RPMI8226 (cell line): Measurements from ENCODE around the gene TRABD.
A peak's percentile ranks its signal among the peaks of the same experiment; 100 is the strongest.
"Not testable (repeated sequence)": the region's sequence is repeated elsewhere in the genome, so short reads cannot be mapped to it uniquely, and the experiment has no call there.

ENCODE experiments used
- DNase-seq: peaks from one replicate; pipeline ENCODE4 v3.0.0-alpha.2; 2015

The TRABD gene

DNA sequence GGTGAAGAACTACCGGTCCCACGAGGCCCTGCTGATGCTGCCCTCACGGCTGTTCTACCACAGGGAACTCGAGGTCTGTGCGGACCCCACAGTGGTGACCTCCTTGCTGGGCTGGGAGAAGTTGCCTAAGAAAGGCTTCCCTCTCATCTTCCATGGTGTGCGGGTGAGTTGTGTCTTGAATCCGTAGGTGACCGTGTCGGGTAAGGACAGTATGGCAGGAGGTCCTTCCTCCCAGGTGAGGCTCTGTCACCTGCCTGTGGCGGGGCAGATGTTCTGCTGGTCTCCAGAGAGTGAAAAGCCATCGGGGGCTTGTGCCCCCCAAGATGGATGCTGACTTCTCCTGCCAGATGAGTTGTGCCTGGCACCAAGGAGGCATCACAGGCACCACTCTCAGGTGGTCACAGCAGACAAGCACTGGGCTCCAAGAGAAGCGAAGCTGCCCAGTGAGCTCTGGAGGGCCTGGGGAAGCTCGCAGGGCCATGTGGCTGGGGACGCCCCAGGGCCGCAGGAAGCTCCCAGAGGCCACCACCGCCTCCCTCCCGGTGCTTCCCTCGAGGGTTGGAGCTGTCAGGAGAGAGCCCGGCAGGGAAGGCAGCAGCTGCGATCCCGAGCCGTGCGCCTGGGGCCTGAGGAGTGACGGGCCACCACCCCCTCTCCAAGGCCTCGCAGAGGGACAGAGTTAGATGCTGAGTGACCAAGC, 32.5 kb upstream of the TRABD start:
- DNase-seq: no peak

DNA sequence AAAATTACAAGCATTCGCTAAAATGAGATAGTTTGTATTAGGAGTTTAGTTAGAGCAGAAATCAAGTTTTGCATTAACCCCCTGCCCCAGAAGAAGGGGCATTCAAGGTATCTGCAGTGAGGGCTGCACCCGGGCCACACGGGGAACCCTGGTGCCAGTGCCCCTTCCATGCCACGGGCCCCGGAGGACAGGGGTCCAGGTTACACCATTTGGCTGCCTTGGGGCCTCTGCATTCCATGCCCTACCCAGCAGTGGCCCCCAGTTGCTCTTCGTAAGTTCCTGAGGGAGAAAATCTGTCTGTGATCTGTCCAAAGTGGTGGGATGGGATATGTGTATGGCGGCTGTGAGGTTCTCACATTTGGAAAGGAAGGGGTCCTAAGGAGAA, 32.0 kb upstream of the TRABD start:
- no peak for DNase-seq

DNA sequence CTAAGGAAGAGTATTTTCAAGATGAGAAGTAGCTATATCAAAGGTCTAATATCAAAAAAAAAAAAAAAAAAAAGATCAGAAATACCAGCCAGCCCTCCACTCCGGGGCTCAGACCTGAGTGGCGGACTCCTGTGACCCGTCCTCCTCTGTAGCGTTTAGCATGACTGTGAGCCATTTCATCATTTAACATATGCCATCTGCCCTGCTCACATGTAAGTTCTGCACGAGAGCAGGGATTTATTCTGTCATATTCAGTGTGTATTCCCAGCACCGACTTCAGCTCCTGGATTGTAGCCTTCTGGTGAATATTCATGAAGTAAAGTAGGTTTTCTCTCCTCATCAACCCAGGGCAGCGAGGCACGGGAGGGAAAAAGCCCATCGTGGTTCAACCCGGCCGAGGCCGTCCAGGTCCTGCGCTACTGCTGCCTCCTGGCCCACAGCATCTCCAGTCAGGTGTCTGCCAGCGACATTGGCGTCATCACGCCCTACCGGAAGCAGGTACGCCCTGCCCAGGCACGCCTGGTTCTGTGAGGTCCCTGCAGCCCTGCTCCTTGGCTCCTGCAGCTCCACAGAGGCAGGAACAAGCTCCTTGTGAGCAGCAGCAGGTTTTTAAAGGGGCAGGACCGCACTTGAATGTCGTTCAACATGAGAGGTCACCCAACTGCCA, 27.9 kb upstream of the TRABD start:
- DNase-seq: no peak

DNA sequence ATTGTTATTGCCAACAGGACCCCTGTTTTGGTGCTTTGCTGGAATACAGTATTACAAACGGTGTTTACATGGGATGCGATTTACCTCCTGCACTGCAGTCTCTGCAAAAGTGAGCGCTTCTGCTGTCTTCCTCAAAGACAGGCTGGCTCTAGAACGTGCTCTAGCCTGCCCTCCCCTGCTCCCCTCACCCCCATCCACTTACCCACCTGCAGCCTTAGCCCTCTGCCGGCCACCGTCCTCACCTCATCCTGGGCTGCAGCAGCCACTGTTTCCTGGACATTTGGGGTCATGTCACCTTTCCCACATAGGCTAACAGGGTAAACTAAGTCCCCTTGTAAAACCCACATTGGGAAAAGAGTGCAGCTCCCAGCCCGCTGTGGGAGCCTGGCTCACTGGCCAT, 24.8 kb upstream of the TRABD start:
- no peak for DNase-seq

DNA sequence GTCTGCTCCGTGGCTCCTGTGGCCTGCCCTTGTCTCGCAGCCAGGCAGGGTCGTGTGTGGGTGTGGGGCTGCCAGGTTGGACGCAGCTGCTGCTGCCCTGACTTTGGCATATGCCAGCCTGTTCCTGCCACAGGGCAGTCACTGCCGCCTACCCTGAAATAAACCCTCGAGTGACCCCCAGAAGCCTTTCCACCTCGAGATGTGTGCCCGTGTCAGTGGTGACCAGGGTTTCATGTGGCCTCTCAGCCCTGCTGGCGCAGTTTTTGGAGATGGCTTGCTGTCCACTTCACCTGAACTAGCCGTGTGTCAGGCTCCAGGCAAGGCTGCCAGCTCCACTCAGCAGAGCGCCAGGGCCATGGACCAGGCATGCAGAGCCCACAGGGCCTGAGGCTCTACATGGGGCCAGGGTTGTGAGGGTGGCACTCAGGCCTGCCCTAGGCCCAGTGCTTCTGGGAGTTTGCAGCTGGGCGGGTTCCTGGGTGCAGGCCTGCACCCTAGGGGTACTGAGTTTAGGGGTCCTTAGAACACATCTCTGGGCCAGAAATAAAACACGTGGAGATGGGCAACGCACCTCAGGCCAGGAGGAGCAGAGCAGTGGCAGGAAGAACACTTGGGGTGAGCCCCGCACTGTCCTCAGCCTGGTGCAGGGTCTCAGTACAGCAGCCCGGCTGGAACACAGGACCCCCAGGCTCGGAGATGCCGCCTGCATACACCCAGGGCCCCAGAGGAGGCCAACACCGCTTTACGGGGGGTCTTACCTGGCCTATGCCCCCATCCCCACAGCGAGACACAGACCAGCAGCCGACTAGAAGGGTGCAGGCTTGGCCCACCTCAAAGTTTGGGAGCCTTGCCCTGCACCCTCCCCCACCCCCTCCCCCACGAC, 24.0 kb upstream of the TRABD start:
- no peak for DNase-seq

DNA sequence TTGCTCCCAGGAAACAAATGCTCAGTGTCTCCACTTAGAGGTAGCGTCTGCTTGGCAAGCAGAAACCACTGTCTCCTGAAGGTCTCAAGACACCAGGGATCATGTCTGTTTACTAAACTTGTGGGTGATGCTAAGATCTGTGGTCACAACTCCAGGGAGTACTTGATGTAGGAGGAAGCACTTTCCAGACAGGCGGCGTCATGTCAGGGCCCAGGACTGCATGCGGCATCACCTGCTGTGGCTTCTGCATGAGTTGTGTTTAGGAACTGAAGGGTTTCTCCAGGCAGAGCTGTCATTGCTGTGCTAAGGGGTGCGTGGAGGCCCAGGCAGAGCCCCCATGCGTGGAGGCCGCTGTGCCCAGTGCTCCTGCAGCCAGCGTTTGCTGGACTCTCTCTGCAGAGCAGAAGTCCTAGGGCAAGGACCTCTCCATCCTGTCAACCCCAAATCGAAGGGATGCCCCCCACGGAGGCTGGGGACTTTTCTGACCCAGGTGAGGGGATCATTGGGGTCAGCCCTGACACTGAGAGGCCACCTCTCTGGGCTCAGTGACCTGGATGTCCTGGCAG, 23.2 kb upstream of the TRABD start:
- no peak for DNase-seq

DNA sequence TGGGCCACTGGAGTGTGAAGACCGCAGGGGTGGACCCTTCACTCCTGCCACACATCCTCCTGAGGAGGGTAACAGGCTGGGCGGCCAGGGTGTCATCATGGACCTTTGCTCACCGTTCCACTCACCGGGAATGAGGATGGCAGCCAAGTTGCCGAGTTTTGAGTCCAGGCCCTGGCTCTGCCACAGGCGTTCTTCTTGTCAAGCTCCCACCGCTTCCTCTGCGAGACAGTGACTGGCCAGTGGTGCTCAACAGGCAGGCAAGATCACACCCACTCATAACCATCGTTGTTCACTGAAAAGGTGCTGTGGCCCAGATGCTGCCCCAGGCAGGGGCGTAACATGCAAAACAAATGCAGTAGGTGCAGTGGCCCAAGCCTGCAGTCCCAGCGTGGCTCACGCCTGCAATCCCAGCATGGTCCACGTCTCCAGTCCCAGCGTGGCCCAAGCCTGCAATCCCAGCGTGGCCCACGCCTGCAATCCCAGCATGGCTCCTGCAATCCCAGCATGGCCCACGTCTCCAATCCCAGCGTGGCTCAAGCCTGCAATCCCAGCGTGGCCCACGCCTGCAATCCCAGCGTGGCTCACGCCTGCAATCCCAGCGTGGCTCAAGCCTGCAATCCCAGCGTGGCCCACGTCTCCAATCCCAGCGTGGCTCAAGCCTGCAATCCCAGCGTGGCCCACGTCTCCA, 20.1 kb upstream of the TRABD start:
- no peak for DNase-seq

DNA sequence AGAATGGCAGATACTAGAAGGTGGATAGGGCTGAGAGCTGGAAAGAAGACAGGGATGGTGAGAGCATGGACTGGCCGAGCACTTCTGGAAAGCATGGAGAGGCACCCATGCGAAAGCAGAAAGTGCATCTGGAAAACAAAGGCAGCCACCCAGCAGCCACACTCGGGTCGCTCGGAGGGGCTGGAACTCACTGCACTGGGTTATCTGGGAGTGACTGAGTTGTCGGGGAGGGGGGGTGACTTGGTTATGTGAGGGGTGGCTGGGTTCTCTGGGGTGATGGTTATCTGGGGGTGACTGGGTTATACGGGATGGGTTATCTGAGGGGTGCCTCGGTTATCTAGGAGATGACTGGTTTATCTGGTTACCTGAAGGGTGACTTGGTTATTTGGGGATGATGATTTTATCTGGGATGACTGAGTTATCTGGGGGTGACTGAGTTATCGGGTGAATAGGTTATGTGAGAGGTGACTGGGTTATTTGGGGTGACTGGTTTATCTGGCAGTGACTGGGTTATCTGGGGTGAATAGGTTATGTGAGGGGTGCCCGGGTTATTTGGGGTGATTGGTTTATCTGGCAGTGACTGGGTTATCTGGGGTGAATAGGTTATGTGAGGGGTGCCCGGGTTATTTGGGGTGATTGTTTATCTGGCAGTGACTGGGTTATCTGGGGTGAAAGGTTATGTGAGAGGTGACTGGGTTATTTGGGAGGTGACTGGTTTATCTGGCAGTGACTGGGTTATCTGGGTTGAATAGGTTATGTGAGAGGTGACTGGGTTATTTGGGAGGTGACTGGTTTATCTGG, 17.8 kb upstream of the TRABD start:
- DNase-seq: no peak

DNA sequence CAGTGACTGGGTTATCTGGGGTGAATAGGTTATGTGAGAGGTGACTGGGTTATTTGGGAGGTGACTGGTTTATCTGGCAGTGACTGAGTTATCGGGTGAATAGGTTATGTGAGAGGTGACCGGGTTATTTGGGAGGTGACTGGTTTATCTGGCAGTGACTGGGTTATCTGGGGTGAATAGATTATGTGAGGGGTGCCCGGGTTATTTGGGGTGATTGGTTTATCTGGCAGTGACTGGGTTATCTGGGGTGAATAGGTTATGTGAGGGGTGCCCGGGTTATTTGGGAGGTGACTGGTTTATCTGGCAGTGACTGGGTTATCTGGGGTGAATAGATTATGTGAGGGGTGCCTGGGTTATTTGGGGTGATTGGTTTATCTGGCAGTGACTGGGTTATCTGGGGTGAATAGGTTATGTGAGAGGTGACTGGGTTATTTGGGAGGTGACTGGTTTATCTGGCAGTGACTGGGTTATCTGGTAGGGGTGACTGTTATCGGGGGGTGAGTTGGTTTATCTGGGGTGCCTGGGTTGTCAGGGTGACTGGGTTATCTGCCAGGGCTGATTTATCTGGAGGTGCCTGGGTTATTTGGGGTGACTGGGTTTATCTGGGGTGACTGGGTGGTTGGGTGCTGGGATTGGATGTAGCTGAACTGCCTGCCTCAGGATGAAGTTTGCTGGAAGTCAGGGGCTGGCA, 17.1 kb upstream of the TRABD start:
- not testable (repeated sequence) for DNase-seq

DNA sequence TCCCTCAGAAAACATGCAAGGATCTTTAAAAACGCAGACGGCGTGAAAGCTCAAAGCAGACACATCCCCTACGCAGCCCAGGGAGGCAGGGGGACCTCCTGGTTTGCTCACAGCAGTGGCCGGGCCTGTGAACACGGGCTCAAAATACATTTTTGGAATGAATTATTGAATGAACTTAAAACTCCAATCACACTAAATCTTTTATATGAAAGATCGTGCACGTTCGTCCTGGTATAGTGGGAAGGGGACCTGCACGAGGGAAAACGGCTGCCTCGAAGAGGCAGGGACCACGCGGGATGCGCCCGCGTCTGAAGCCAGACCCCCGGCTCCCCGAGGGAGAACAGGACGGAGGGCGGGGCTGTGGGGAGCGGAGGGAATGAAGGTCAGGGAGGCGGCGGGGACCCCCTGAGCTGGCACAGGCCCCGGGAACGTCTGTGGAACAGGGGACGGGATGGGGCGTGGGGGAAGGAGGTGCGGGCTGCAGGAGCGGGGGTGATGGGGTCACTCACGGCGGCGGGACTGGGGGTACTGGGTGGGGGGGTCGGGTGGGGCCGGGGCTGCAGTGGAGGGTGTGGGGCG, 16.4 kb upstream of the TRABD start:
- no peak for DNase-seq

DNA sequence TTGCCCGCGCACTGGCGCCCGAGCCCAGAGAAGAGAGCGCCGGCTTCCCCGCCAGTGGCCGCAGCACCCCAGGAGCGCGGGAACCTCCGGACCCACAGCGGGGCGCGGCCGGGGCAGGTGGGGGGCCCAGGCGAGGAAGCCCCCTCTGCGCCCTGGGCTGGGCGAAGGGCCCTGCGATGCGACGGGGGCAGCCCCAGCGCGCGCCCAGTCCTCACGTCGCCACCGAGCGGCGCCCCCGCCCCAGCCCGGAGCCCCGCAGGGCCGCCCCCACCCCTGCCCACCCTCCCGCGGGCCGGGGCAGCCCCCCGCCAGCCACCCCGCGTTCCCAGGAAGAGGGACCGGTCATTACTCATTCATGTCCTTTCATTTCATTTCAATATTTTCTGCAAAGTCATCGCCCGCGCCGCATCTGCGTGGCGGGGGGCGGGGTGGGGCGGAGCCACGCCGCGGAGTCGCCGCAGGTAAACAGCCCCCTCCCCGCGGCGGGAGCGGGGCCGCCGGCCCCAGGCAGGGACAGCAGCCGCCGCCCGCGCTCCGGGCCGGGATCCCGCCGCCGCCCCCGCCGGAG, 15.9 kb upstream of the TRABD start:
- peak; percentile 75 for DNase-seq

DNA sequence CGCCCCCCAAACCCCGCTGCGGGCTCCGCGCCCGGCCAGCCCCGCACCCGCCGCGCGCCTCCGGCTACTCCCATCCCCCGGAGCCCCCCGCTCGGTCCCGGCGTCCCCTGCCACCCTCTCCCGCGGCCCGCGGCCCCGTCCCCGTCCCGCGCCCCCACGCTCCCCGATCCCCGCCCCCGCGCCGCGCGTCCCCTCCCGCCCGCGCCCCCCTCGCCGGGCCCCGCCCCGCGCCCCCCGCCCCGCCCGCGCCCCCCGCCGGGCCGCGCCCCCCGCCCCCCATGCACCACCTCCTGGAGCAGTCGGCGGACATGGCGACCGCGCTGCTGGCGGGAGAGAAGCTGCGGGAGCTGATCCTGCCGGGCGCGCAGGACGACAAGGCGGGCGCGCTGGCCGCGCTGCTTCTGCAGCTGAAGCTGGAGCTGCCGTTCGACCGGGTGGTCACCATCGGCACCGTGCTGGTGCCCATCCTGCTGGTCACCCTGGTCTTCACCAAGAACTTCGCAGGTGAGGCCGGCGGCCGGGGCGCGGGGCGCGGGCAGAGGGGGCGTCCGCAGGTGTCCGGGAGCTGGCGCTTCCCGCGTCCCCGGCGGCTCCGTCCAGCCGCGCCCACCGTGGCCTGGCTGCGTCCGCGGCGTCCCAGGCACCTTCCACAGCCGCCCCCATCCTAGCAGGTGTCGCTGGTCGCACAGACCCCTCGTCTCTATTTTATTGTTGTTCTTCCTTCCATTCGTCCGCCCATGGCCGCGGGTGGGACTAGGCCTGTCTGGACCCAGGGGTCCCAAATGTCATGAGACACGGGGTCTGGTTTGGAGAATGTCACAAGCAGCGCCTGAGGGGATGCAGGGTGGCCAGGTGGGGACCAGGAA, 15.0 kb upstream of the TRABD start, which contains the start of gene PANX2:
Gene PANX2 (plus strand): TSS at position 279 of the 866 bp plus-strand sequence. CDS start 0 bp downstream, at position 279.
- DNase-seq: no peak

DNA sequence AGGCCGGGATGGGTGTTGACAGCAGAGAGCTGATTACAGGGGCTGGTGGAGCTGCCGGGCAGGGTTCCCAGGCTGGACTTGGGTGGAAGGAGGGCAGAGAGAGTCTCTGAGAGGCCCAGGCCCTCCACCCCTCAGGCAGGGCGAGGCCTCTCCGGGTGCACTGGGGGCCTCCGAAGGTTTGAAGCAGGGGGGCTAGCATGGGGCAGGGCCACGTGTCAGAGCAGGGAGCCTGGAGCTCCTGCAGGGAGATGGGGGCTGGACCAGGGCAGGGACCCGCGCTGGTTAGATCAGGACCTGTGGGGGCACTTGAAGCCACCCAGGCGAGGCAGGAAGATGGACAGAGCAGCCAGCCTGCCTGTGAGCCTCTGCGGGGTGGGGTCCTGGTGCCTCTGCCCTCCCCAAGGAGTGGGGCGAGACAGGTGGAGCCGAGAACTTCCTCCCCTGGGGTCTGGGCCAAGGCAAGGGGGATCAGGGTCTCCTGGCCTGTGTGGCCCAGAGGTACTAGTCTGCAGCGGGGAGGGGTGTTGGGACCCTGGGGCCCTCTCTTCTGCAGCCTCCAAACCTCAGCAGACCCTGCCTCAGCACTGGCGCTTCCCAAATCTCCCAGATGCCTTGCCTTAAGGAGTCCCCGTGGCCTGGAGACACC, 14.3 kb upstream of the TRABD start:
- DNase-seq: no peak

DNA sequence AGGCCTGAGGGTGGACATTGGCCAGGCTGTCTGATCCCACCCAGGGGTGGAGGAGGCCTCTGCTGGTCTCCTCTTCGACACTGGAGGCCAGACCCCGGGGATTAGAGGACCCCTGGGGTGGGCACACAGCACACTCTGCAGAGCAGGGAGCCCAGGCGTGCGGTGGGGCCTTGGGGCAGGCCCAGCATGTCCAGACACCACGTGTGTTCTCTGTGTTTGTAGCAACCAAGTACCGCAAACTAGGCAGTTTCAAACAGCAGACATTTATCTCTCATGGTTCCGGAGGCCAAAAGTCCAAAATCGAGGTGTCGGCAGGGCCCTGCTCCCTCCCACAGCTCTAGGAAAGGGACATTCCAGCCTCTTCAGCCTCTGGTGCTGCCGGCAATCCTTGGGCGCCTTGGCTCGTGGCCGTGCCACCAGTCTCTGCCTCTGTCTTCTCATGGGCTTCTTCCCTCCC, 13.7 kb upstream of the TRABD start:
- DNase-seq: no peak

DNA sequence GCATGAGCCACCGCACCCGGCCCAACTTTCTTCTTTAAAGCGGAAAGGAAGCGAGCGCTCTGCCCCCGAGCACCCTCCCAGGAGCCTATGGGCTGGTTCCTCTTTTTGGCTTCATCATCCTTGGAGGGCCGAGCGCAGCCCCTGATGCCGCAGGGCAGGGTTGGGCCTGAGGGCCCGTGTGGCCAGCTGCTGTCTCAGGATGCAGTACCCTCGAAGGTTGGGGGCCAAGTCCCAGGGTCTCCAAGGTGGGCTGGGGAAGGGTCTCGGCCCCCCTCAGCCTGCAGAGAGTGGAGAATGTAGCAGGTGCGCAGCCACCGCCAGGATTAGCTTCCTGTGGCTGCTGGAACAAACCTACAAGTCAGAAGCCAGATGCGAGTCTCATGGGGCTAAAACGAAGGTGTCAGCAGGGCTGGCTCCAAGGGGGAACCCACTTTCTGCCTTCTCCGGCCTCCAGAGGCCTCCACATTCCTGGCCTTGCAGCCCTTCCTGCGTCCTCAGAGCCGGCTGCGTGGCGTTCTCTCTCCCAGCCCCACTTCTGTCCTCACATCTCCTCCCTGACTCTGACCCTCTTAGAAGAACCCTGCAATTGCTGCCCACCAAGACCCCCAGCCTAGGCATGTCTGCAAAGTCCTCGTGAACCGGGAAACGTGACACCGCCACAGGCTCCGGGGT, 12.3 kb upstream of the TRABD start:
- DNase-seq: peak; percentile 79

DNA sequence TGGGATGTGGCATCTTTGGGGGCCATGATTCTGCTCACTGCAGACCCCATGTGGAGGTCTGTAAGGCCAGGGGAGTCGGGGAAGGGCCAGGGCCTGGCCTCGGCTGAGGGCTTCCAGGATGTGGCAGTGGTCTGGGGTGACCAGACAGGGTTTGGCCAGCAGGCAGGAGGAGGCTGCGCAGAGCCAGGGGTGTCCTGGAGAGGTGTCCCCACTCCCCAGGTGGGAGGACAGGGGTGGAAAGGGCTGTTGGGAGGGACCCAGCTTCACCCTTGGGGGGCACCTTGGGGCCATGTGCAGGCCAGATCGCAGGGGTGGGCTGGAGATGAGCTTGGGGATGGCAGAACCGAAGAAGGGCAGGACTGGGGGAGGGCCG, 11.7 kb upstream of the TRABD start:
- no peak for DNase-seq

DNA sequence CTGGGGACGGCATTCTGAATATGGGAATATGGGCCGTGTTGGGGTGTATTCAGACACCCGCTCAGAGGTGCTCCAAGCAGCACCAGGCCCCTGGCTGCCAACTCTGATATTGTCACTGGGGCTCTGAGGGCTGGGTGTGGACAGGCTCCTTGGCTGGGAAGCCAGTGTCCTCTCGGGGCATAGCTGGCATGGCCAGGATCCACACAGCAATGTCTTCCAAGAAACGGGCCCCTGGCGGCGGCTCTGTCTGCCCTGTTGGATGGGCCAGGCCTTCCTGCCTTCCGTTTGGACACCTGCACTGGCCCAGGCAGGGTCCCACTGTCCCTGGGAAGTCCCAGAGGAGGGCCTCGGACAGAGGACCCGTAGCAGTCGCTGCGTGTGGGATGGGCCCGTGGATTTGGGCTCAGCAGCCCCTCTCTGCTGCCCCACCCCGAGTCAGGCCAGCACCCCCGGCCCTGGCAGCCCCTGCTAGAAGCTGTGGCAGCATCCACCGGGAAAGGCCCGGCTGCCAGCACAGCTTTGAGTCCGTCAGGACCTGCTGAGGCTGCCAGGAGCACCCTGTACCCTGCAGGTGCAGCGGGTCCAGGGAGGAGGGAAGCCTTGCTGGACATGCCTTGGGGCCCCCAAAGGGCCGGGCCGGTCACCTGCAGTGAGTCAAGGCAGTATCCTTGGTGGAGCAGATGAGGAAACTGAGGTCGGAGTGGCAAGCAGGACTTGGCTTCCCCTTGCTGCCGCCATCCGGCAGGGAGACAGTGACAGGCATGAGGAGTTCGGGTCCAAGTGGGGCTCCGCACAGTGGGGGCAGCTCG, 11.1 kb upstream of the TRABD start:
- DNase-seq: no peak

DNA sequence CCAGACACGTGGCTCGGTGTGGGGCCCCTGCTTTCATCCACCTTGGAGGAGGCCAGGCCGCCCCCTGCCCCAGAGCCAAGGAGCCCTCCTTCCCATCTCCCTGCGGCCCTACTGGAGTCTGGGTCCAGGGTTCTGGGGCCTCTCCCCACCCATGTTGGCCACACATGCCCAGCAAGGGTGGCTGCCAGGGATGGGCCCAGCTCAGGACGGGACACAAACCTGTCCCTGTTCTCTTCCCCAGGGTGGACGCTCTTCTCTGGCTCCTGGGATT, 10.6 kb upstream of the TRABD start:
- no peak for DNase-seq
